NCI-H460 (cell line): ENCODE measurements around the gene UPB1. TPM values are rescaled to one million over a fixed set of nuclear protein-coding genes. Genes with fewer than 3 reads are reported as not detected.

ENCODE experiments used
- DNase-seq: peaks from one replicate; pipeline ENCODE4 v3.0.0-alpha.2; 2016; ENCODE audit warnings: low read depth; ENCODE audit errors: extremely low read depth
- polyA plus RNA-seq: library from polyadenylated mRNA; depleted of rRNA; stranded (reverse); fragments of >200 nt; gene quantifications from 2 replicates; pipeline ENCODE4 v1.2.3, GENCODE V29; 2014; cell fraction: nucleus; rRNA removed
- total RNA-seq: library from RNA; depleted of rRNA; stranded (reverse); fragments of >200 nt; shearing (Covaris generic); gene quantifications from 2 replicates; pipeline ENCODE4 v1.2.3, GENCODE V29; 2014; rRNA removed

UPB1 gene
- 0.02 TPM in 1 of 2 replicates, not detected in the other for total RNA-seq
- not detected in 2 replicates for polyA plus RNA-seq

GRCh38 chr22:24494528-24495364, at the start of gene UPB1:
Gene UPB1 (plus strand): TSS chr22:24495332. CDS start chr22:24495404, 72 bp downstream.
- no peak for DNase-seq

GRCh38 chr22:24445481-24446259, 49.5 kb upstream of the UPB1 start:
- DNase-seq: no peak

GRCh38 chr22:24446260-24446611, 48.9 kb upstream of the UPB1 start:
- DNase-seq: no peak

- DNase-seq: no peak
These were observed 44.5 kb upstream of the UPB1 start for GRCh38 chr22:24450610-24451009.

GRCh38 chr22:24451162-24451561, 44.0 kb upstream of the UPB1 start:
- DNase-seq: no peak

- DNase-seq: no peak
These were observed 41.3 kb upstream of the UPB1 start for GRCh38 chr22:24453853-24454252.

- DNase-seq: no peak
These were observed 40.1 kb upstream of the UPB1 start for GRCh38 chr22:24455039-24455438.

GRCh38 chr22:24455751-24456426, 39.2 kb upstream of the UPB1 start:
- DNase-seq: no peak

- DNase-seq: no peak
These were observed 37.2 kb upstream of the UPB1 start for GRCh38 chr22:24457894-24458420.

GRCh38 chr22:24459911-24460310, 35.2 kb upstream of the UPB1 start:
- DNase-seq: no peak

GRCh38 chr22:24460418-24461089, 34.6 kb upstream of the UPB1 start:
- no peak for DNase-seq

- DNase-seq: no peak
These were observed 31.9 kb upstream of the UPB1 start for GRCh38 chr22:24463071-24463760.

GRCh38 chr22:24465566-24465965, 29.6 kb upstream of the UPB1 start:
- no peak for DNase-seq

GRCh38 chr22:24465975-24466374, 29.2 kb upstream of the UPB1 start:
- DNase-seq: no peak

GRCh38 chr22:24466716-24467328, 28.3 kb upstream of the UPB1 start:
- no peak for DNase-seq

- DNase-seq: no peak
These were observed 27.8 kb upstream of the UPB1 start for GRCh38 chr22:24467340-24467739.

- DNase-seq: no peak
These were observed 23.6 kb upstream of the UPB1 start for GRCh38 chr22:24471570-24471969.

GRCh38 chr22:24473284-24473683, 21.8 kb upstream of the UPB1 start:
- DNase-seq: no peak

GRCh38 chr22:24474221-24474620, 20.9 kb upstream of the UPB1 start:
- no peak for DNase-seq
